ENCODE data around the gene RNPS1. TPM values are rescaled to one million over a fixed set of nuclear protein-coding genes. Genes with fewer than 3 reads are reported as not detected.
A peak's percentile ranks its signal among the peaks of the same experiment; 100 is the strongest.

Gene RNPS1
- total RNA-seq, 1 donor from 2014 or later, result 390 TPM

DNA sequence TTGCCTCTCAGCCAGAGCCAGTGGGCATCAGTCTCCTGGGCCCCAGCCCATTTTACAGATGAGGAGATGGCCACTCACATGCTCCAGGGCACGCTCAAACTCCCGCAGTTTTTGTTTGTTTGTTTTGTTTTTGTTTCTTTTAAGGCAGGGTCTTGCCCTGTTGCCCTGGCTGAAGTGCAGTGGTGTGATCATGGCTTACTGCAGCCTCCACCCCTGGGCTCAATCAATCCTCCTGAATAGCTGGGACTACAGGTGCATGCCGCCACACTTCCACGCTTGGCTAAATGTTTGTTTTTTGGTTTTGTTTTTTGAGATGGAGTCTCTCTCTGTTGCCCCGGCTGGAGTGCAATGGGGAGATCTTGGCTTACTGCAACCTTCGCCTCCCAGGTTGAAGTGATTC lies 41.0 kb downstream of the RNPS1 start:
- H3K4me1 Mint-ChIP-seq, result peaks cover 15% of the 10 kb centered on the region

GRCh38 chr16:2226245-2226793 lies 41.6 kb downstream of the RNPS1 start:
- Mint-ChIP-seq H3K36me3 (ENCODE audit: low read depth) (no peaks in the 10 kb centered on the region), H3K4me3 (peak overlapping the region; percentile 81), H3K4me1 (peaks cover 15% of the 10 kb centered on the region), H3K27me3 (ENCODE audit: low read depth) (no peaks in the 10 kb centered on the region), H3K27ac (ENCODE audit: unreplicated experiment) (no peak overlapping the region), H3K9me3 (no peaks in the 10 kb centered on the region)
- no peak for TF ChIP-seq CTCF (conservative IDR thresholded peaks at IDR 0.05)
- no peak for DNase-seq (ENCODE audit: low read depth, low spot score)

More for the DNA sequence above, 41.0 kb downstream of the RNPS1 start:
- TF ChIP-seq CTCF (conservative IDR thresholded peaks at IDR 0.05), result no peak
- DNase-seq (ENCODE audit: low read depth, low spot score), result no peak
- no peak overlapping the region for H3K27ac Mint-ChIP-seq (ENCODE audit: unreplicated experiment)
- no peaks in the 10 kb centered on the region for H3K9me3 Mint-ChIP-seq
- no peaks in the 10 kb centered on the region for H3K36me3 Mint-ChIP-seq (ENCODE audit: low read depth)
- peak overlapping the region; percentile 81 for H3K4me3 Mint-ChIP-seq
- no peaks in the 10 kb centered on the region for H3K27me3 Mint-ChIP-seq (ENCODE audit: low read depth)

DNA sequence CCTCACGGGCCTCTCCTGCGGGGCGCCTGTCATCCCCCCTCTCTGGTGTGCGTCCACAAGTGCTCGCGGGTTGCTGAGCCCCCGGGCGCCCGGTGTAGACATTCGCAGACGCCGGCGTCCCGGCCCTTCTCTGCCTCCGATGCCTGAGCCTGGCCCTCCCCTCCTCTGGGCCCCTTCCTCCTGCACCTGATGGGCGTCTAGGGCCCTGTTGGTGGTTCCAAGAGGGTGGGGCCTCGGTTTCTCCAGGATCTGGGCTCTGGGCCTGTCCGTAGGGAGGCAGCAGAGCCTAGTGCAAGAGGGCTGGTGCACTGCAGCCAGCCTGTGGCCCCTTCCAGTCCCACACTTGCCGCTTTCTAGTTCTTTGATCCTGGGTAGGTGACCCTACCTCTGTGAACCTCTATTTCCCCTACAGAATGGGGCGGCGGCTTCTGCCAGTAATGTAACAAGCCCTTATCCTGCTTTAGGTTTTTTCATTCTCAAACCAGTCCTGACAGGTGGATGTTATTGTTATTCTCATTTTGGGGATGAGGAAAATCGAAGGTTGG lies 43.9 kb downstream of the RNPS1 start:
- no peaks in the 10 kb centered on the region for H3K9me3 Mint-ChIP-seq
- TF ChIP-seq CTCF (conservative IDR thresholded peaks at IDR 0.05), result no peak
- H3K27me3 Mint-ChIP-seq (ENCODE audit: low read depth), result no peaks in the 10 kb centered on the region
- no peak for DNase-seq (ENCODE audit: low read depth, low spot score)
- peak overlapping the region; percentile 90 for H3K4me3 Mint-ChIP-seq
- no peaks in the 10 kb centered on the region for H3K36me3 Mint-ChIP-seq (ENCODE audit: low read depth)
- H3K27ac Mint-ChIP-seq (ENCODE audit: unreplicated experiment), result peak overlapping the region; percentile 35
- peaks cover 15% of the 10 kb centered on the region for H3K4me1 Mint-ChIP-seq

- Mint-ChIP-seq H3K4me1 (peaks cover 15% of the 10 kb centered on the region), H3K4me3 (peak within 1 kb of the TSS; percentile 90)
These were observed 44.5 kb downstream of the RNPS1 start, which contains the start of gene E4F1 for GRCh38 chr16:2223221-2223941. TSS of gene E4F1 (plus strand) at chr16:2223591. CDS start at chr16:2223614, 23 bp downstream.

DNA sequence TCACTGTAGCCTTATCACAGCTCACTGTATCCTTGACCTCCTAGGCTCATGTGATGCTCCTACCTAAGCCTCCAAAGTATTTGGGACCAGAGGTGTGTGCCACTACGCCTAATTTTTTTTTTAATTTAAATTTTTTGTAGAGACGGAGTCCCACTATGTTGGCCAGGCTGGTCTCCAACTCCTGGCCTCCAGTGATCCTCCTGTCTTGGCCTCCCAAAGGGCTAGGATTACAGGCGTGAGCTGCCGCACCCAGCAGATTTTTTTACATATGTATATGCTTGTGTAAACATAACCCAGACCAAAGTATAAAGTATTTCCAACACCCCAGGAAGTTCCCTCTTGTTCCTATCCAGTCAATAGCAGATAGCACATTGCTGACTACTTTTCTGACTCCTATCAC lies 51.6 kb downstream of the RNPS1 start:
- Mint-ChIP-seq H3K4me3 (peak overlapping the region; percentile 91), H3K27me3 (ENCODE audit: low read depth) (peaks cover 8% of the 10 kb centered on the region), H3K9me3 (no peaks in the 10 kb centered on the region), H3K36me3 (ENCODE audit: low read depth) (peaks cover 4% of the 10 kb centered on the region), H3K27ac (ENCODE audit: unreplicated experiment) (peak overlapping the region; percentile 62), H3K4me1 (peaks cover 27% of the 10 kb centered on the region)
- no peak for TF ChIP-seq CTCF (conservative IDR thresholded peaks at IDR 0.05)
- DNase-seq (ENCODE audit: low read depth, low spot score), result no peak

More at GRCh38 chr16:2223221-2223941, 44.5 kb downstream of the RNPS1 start, which contains the start of gene E4F1:
- Mint-ChIP-seq H3K27ac (ENCODE audit: unreplicated experiment) (peak within 1 kb of the TSS; percentile 35), H3K36me3 (ENCODE audit: low read depth) (no peaks in the 10 kb centered on the region), H3K27me3 (ENCODE audit: low read depth) (no peaks in the 10 kb centered on the region), H3K9me3 (no peaks in the 10 kb centered on the region)
- DNase-seq (ENCODE audit: low read depth, low spot score), result peak; percentile 99
- no peak for TF ChIP-seq CTCF (conservative IDR thresholded peaks at IDR 0.05)
